Activated CD8-positive, alpha-beta memory T cell treated with anti-CD3 and anti-CD28 coated beads, Interleukin-2, amount 50 U/mL, for 1 hour (primary cell): ENCODE measurements around the gene ENOX1.

ENCODE experiments used
- DNase-seq: peaks from one replicate; pipeline ENCODE4 v3.0.0-alpha.2; 2020; ENCODE audit errors: extremely low read depth

ENOX1 gene

GRCh38 chr13:43608400-43609137, 178.2 kb downstream of the ENOX1 start:
- DNase-seq, result no peak

GRCh38 chr13:43597599-43597945, 189.2 kb downstream of the ENOX1 start:
- no peak for DNase-seq

GRCh38 chr13:43596924-43597598, 189.7 kb downstream of the ENOX1 start:
- DNase-seq, result no peak

GRCh38 chr13:43596006-43596405, 190.8 kb downstream of the ENOX1 start:
- no peak for DNase-seq

- DNase-seq, result no peak
These were observed 199.4 kb downstream of the ENOX1 start for GRCh38 chr13:43587376-43587775.

- no peak for DNase-seq
These were observed 202.0 kb downstream of the ENOX1 start for GRCh38 chr13:43584751-43585150.

- DNase-seq, result no peak
These were observed 203.5 kb downstream of the ENOX1 start for GRCh38 chr13:43583321-43583720.

GRCh38 chr13:43580280-43580679, 206.5 kb downstream of the ENOX1 start:
- no peak for DNase-seq

GRCh38 chr13:43579321-43579720, 207.5 kb downstream of the ENOX1 start:
- DNase-seq, result no peak

GRCh38 chr13:43574605-43575004, 212.2 kb downstream of the ENOX1 start:
- no peak for DNase-seq

- DNase-seq, result no peak
These were observed 212.8 kb downstream of the ENOX1 start for GRCh38 chr13:43573802-43574514.

- DNase-seq, result no peak
These were observed 213.4 kb downstream of the ENOX1 start for GRCh38 chr13:43573361-43573740.

- DNase-seq, result no peak
These were observed 214.0 kb downstream of the ENOX1 start for GRCh38 chr13:43572656-43573360.

GRCh38 chr13:43569658-43570057, 217.1 kb downstream of the ENOX1 start:
- DNase-seq, result no peak

- DNase-seq, result no peak
These were observed 219.2 kb downstream of the ENOX1 start for GRCh38 chr13:43567608-43568007.

GRCh38 chr13:43564952-43565351, 221.8 kb downstream of the ENOX1 start:
- DNase-seq, result no peak

- DNase-seq, result no peak
These were observed 225.7 kb downstream of the ENOX1 start for GRCh38 chr13:43561081-43561480.

GRCh38 chr13:43558939-43559338, 227.8 kb downstream of the ENOX1 start:
- no peak for DNase-seq

- no peak for DNase-seq
These were observed 228.4 kb downstream of the ENOX1 start for GRCh38 chr13:43558326-43558725.

GRCh38 chr13:43555667-43556066, 231.1 kb downstream of the ENOX1 start:
- no peak for DNase-seq

GRCh38 chr13:43551897-43552456, 234.8 kb downstream of the ENOX1 start:
- DNase-seq, result no peak

GRCh38 chr13:43546816-43547215, 240.0 kb downstream of the ENOX1 start:
- DNase-seq, result no peak
